HG03354 (cell line): ENCODE measurements around the gene SHCBP1L.

Experiments used
- ATAC-seq: cut with Tn5 transposase; IDR thresholded peaks from one replicate; pipeline ENCODE4 v1.9.1; 2021; ENCODE audit warnings: mild to moderate bottlenecking; ENCODE audit not compliant: unreplicated experiment, poor library complexity, severe bottlenecking

The SHCBP1L gene

GRCh38 chr1:182952677-182953444 is at the start of gene SHCBP1L:
Gene SHCBP1L (minus strand): TSS chr1:182953166. CDS start chr1:182953133, 33 bp downstream.
- ATAC-seq = no peak

GRCh38 chr1:183002267-183002666 is 49.3 kb upstream of the SHCBP1L start:
- no peak for ATAC-seq

GRCh38 chr1:183000167-183000962 is 47.4 kb upstream of the SHCBP1L start:
- ATAC-seq = no peak

GRCh38 chr1:182998482-182998881 is 45.5 kb upstream of the SHCBP1L start:
- no peak for ATAC-seq

- ATAC-seq = no peak
Observed at GRCh38 chr1:182996816-182997215, 43.9 kb upstream of the SHCBP1L start.

- no peak for ATAC-seq
Observed at GRCh38 chr1:182995894-182996293, 42.9 kb upstream of the SHCBP1L start.

GRCh38 chr1:182993746-182994145 is 40.8 kb upstream of the SHCBP1L start:
- no peak for ATAC-seq

GRCh38 chr1:182990413-182991144 is 37.6 kb upstream of the SHCBP1L start:
- no peak for ATAC-seq

GRCh38 chr1:182985876-182986275 is 32.9 kb upstream of the SHCBP1L start:
- no peak for ATAC-seq

- ATAC-seq = no peak
Observed at GRCh38 chr1:182984621-182985020, 31.7 kb upstream of the SHCBP1L start.

GRCh38 chr1:182984138-182984537 is 31.2 kb upstream of the SHCBP1L start:
- no peak for ATAC-seq

- no peak for ATAC-seq
Observed at GRCh38 chr1:182978151-182978853, 25.3 kb upstream of the SHCBP1L start.

GRCh38 chr1:182977480-182977879 is 24.5 kb upstream of the SHCBP1L start:
- no peak for ATAC-seq

- ATAC-seq = no peak
Observed at GRCh38 chr1:182974506-182975191, 21.7 kb upstream of the SHCBP1L start.

- ATAC-seq = no peak
Observed at GRCh38 chr1:182972829-182973228, 19.9 kb upstream of the SHCBP1L start.

- no peak for ATAC-seq
Observed at GRCh38 chr1:182972231-182972630, 19.3 kb upstream of the SHCBP1L start.

- no peak for ATAC-seq
Observed at GRCh38 chr1:182971219-182971618, 18.3 kb upstream of the SHCBP1L start.

GRCh38 chr1:182968836-182969734 is 16.1 kb upstream of the SHCBP1L start:
- ATAC-seq = no peak
